GM21576 (cell line): ENCODE measurements around the gene NAV1.
"Not testable (repeated sequence)": the region's sequence is repeated elsewhere in the genome, so short reads cannot be mapped to it uniquely, and the experiment has no call there.

Experiments
- ATAC-seq: cut with Tn5 transposase; IDR thresholded peaks from one replicate; pipeline ENCODE4 v1.9.1; 2021; ENCODE audit warnings: mild to moderate bottlenecking, moderate library complexity; ENCODE audit not compliant: unreplicated experiment

Gene NAV1, protein sequence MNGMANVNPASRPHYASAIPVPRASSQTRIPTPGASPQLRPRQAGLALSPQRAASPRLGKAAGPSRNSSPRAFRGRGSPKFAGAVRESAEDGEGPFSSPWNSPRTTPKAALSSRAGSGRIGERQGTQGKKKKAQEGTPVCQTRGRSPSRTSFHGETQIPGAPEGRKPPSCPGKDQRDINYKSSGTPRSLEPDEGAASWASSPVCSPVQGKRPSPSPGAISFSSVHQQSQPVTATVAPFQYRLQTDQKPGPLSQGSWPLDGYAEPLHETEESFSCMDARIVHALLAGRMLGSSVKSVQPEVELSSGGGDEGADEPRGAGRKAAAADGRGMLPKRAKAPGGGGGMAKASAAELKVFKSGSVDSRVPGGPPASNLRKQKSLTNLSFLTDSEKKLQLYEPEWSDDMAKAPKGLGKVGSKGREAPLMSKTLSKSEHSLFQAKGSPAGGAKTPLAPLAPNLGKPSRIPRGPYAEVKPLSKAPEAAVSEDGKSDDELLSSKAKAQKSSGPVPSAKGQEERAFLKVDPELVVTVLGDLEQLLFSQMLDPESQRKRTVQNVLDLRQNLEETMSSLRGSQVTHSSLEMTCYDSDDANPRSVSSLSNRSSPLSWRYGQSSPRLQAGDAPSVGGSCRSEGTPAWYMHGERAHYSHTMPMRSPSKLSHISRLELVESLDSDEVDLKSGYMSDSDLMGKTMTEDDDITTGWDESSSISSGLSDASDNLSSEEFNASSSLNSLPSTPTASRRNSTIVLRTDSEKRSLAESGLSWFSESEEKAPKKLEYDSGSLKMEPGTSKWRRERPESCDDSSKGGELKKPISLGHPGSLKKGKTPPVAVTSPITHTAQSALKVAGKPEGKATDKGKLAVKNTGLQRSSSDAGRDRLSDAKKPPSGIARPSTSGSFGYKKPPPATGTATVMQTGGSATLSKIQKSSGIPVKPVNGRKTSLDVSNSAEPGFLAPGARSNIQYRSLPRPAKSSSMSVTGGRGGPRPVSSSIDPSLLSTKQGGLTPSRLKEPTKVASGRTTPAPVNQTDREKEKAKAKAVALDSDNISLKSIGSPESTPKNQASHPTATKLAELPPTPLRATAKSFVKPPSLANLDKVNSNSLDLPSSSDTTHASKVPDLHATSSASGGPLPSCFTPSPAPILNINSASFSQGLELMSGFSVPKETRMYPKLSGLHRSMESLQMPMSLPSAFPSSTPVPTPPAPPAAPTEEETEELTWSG (N-terminal part only)

DNA sequence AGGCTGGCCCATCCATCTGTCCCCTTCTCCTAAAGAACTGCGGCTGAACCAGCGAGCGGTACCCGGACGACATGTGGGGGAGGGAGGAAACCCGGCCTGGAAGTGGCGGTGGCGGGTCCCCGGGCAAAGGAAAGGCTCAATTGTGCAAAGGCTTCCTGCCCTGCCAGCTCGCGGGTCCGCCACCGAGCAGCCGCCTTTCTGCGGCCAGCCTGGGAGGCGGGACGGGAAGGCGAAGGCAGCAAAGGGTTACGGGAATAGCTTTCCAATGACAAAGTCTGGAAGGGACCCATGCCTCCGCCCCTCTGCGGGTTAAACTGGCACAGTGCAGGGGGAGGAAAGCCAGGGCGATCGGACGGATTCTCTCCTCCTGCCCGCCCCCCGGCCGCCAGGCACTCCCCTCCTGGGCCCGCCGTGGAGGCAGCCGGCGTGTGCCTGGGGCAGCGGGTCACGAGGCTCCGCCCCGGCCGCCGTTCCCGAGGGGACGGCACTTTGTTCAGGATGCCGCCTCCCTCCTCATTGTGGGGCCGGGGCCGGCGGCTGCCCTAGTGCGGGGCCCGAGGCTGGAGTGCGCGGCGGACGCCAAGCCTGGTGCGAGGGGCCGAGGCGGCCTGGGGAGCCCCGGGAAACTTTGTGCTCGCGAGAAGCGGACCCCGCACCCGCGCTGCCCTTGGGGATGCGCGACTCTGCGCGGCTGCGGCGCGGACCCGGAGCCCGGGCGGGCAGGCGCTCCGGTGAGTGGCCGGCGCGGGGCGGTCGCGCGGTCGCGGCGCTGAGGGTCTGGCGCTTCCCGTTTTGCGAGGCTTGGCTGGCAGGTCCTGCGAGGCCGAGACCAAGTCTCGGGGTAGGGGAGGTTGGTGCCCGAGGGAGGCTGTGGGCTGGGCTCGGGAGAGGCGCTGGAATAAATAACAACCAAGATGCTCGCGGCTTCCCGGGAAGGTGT, at the start of gene NAV1:
TSS of gene NAV1 (plus strand) at position 516 of the 940 bp plus-strand sequence. CDS start 83,758 bp downstream, outside the sequence.
- ATAC-seq, result no peak

DNA sequence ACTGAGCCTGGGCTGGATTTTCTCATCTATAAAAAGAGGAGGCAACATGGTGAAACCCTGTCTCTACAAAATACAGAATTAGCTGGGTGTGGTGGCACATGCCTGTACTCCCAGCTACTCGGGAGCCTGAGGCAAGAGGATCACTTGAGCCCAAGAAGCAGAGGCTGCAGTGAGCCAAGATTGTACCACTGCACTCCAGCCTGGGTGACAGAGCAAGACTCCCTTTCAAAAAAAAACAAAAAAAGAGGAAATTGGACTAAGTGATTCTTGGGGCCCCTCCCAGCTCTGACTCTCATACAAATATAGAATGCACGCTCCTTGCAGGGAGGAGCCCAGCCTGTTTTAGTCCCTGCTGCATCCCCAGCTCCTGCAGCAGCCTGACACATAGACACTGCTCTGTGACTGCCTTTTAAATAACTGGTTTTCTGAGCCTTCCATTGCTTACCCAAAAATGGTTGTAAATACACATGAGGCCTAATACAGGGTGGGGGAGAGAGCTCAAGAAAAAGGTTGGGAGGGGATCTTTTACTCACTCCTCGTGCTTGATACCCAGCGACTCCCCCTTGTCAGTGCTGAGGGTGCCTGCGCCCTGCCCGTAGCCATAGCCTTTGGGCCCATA, 49.2 kb upstream of the NAV1 start:
- no peak for ATAC-seq

DNA sequence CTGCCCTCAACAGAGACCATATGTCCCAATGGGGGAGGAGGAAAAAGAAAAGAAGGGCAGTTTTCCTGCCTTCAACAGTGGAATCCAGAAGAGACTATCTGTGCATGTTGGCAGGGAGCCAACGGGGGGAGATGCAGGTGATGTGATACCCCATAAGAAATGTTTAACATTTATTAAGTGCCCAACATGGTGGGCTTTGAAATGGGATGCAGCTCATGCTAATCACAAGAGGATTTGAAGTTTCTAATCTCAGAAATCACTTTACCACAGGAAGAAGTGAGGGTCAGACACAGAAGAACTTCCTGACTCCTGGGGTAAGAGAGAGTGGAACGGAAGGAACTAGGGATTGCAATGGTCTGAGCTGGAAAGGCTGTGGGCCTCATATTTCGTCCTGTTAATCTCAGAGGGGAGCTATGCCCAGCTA, 48.2 kb upstream of the NAV1 start:
- no peak for ATAC-seq

DNA sequence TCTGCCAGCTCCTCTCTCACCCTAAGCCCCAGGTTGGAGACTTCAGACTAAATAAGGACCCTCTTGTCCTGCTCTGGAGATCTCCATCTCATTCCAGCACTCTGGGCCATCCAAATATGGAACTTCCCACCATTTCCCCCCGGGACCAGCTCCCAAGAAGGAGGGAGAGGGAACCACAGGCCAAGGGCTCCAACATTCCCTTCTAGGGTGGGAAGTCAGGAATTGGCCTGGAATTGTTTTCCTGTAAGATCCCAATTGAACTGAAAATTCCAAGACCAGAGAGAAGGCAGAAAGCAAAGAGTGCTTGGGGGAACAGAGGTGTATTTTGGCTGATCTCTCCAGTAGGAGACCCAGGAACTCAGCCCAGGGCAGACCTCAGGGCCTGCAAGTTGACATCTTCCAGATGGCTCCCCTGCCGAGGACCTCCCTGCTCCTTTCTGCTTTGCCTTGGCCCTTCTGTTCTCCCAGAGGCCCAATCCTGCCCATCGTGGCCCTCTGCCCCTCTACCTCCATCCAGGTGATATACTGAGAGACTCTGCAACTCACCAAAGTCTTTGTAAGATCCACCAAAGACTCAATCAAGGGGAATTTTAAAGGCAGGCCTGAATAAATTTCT, 46.9 kb upstream of the NAV1 start:
- no peak for ATAC-seq

DNA sequence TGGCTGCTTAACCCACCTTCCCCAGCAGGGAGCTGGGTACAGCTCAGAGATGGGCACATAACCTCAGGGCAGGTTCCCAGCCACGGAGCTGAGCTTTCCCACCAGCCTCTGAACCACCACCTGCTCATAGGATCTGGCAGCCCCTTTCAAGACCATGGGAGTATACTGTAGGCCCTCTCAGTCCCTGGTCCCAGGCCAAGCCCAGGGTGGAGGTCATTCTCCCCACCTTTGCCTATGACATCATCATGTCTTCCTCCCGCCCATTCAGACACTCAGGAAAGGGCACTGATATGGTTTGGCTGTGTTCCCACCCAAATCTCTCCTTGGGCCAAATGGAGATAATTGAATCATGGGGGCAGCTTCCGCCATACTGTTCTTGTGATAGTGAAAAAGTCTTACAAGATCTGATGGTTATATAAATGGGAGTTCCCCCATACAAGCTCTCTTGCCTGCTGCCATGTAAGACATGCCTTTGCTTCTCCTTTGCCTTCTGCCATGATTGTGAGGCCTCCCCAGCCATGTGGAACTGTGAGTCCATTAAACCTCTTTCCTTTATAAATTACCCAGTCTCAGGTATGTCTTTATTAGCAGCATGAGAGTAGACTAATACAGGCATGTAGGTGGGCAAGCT, 45.8 kb upstream of the NAV1 start:
- not testable (repeated sequence) for ATAC-seq

DNA sequence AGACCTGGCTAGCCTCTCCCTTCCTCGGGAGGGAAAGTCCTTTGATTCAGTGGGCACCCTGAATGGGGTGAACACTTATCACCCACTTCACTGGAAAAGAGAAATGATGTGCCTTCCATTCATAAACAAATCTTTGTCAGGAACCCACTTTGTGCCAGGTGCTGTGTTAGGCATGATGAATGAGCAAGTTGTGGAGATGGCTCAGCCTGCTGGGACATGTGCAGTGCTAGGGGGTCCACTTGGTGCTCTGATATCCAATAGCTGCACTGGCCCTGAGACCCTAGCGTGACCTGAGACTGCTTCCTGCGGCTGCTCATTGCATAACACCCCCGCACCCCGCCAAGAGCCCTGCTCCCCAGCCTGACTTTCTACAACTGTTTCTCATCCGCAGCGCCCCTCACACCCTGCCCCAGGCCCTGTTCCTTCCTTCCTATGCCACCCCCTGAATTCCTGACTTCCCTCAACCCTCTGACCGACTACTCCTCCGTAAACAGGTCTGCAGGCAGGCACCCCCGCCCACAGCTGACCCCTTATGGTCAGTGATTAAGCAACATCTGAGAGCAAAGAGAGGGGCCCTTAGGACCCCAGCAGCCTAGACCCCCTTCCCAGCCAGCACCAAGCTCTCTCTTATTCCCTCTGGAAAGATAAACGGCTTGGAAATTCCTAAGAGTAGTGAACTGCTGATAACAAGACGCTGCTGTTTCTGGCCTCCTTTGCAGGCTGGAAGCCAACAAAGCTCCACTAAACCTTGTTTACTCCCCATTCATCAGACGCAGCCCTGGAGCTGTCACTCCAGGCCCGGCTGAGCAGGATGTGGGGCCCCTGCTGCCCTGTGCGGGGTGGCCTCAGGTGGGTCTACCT, 44.9 kb upstream of the NAV1 start:
- ATAC-seq, result no peak

DNA sequence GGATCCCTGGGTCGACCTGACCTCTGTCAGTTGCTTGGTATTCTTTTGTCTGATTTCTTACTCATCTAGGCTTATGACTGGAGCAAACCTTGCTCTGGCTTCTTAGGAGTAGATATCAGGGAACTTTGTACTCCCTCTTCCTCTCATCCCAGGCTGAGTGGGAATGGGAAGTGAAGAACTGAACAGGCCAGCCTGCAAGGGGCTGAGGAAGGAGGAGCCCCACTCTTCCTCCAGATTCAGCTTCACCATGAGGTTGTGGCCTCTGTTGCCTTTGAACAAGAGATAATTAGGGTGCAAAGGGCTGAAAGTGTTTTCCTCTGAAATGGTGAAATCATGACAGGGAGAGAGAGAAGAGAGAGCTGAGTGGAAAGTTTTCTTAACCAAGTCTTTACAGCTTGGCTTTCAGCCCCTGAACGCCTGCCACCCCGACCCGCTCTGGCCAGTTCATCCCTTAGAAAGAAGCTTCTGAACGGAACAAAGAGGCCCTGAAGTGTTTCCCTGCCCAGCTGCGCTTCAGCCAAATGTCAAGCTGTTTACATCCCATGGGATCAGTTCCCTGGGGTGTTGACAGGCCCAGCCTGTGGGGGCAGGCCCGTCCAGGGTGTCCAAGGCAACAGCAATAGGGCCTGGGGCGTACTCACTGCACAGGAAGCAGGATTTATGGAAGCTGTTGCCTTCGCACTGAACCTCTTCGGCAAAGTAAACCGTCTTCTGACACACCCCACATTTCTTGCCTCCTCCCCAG, 43.2 kb upstream of the NAV1 start:
- ATAC-seq, result no peak

DNA sequence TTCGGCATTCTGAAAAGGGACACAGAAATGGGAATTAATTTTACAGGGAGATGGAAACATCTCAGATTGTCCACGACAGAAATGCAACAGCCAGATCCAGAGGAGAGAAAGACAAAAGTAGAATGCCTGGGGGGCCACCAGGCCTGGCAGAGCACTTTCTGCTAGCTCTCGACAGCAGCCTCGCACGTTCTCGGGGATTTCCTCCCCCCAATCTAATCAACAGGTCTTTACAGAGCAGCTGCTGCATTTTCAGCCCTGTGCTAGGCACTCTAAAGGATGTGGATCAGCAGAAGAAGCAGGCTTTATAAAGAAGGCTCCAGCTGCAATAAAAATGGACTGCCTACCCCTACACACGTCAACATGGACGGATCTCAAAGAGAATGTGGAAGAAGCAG, 42.6 kb upstream of the NAV1 start:
- no peak for ATAC-seq

DNA sequence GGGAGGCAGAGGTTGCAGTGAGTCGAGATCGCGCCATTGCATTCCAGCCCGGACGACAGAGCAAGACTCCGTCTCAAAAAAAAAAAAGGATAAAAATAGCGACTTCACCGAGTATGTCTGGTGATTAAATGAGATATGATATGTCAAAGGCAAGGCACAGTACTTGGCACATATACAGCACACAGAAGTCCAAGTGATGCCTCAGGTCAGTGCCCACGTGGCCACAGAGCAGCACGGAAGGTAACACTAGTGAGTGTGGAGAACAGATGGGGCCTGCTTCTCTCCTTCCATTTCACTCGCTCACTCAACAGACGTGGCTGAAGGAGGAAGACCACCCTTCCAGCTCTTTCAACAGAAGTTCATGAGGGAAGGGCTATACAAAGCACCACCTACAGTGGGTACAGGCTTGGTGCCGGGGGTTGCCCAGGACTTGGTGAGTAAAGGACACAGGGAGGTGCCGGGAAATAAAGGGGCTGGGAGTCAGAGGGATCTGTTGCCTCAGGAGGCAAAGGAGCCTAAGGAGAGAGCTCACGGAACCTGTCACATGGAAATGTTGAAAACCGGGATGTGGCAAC, 40.9 kb upstream of the NAV1 start:
- no peak for ATAC-seq

DNA sequence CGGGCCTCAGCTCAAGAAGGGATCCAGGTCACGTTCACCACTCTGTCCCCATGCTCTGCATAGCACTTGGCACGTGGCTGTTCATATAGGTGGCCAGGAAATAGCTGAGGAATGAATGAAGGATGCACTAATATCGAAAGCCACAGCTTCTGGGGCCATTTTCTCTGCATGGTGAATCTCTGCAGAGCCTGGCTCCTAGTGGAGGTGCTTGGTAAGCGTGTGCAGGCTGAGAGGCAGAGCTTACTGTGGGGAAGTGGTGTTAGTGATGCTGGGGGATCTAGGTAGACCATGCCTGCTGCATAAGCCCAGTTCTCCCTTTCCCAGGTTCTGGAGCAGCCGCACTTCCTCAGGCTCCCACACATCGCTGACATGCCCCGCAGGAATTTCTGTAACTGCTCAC, 40.3 kb upstream of the NAV1 start:
- no peak for ATAC-seq

DNA sequence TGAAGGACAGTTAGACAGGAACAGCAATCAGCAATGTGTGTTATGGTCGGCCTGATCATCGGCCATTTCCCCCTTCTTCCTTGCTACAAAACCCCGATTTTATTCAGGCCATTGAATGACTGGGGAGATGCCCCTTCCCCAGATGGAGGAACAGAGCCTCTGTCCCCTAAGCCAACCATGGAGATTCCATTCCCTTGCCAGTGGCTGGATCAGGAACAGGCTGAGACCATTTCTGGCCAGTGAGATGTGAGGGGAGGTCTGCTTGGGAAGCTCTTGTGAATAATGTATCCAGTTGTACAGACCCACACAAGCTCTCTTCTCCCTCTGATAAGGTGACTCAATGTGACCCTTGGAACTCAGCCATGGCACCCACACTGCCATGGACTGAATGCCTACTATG, 39.7 kb upstream of the NAV1 start:
- no peak for ATAC-seq

DNA sequence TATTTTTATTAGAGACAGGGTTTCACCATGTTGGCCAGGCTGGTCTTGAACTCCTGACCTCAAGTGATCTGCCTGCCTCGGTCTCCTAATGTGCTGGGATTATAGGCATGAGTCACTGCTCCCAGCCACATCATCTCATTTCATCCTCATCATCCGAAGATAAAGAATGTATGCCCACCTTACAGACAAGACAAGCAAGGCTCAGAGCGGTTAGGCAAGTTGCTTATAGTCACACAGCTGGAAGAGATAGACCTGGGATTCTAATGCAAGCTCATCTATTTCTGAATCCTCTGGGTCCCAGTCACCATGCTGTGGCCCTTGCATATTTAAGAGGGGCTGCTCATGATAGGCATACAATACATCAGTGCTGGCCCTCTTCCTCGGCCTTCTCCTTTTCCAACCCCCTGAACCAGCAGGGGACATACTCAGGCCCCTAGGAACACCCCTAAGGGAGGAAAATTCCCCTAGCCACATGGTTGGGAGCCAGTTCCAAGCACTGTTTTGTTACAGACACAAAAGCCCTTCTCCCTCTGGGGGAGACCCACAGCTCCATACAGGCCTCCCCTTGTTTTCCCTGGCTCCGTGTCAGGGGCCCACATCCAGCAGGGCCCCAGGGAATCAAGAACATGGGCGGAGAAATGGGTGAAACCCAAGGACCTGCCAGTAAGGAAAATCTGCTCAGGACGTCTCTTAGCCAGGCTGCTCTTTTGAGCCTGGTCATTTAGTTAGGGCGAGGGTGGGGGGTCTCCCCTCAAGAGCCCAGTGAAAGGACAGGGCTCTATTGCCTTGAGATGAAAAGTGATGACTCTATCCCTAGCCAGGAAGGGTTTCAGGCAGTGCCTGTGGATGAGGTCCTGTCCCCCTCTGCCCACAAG, 38.9 kb upstream of the NAV1 start:
- ATAC-seq, result no peak

DNA sequence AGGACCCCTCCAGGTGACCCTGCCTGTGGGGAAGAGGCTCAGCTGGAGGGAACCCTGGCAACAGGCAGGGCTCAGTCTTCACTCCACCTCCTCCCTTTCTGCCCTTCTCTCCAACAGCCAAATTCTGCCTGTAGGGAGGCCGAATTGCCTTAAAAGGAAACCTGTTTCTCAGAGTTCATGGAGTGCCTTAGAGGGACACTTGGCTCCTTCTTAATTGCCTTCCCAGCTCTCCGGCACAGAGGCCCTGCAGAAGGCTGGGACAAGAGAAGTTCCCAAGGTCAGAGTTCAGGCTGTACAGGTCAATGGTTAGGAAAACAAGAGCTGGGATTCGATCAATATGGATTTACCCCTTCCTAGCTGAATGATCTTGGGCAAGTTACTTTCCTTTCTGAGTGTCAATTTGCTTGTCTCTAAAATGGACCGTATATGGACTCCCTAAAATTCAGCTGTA, 38.2 kb upstream of the NAV1 start:
- no peak for ATAC-seq

DNA sequence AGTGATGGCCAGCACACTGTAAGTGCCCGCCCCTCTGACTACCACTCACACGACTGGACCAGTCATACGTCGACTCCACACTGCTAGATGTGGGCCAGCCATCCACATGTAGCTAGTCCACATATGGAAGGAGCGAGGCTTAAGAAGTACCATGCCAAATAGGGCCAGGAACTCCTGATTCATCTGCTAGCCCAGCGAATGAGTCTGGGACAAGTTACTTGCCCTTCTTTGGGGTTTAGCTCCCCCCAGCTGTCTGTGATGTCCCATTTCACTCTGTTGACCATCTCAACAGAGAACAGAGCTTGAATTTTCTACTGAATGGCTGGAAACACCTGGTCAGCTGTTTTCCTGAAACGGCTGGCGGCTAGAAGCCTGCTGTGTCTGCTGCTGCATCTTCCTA, 37.8 kb upstream of the NAV1 start:
- no peak for ATAC-seq

DNA sequence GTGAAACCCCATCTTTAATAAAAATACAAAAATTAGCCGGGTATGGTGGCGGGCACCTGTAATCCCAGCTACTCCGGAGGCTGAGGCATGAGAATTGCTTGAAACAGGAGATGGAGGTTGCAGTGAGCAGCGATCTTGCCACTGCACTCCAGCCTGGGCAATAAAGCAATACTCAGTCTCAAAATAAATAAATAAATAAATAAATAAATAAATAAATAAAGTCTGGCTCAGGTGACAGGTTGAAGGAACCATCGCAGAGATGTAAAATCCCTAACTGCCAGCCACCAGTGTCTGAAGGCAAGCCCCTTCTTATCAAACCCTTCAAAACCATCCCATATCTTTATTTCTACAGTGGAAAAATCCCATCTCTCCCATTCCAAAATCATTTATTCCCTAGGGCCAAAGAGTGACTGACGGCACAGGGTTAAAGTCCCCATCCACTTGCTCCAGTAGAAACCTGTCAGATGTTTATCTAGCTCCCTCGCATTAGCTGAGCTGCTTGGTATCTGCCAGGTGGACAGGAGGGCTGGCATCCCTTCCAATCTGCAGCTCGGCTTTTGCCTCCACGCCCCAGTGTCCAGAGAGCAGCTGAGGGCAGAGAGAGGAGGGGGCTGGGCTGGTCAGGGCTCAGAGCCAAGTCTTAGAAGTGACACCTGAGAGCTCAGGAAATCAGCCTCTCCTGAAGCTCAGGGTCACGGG, 37.0 kb upstream of the NAV1 start:
- ATAC-seq, result no peak
